Common myeloid progenitor, CD34-positive (primary cell): Measurements from ENCODE around the gene ESF1.

Source experiments
- CTCF ChIA-PET: fragments of 350-600 bp; sonication (Branson Sonifier 250); formaldehyde crosslinking; loops from one replicate; lab custom pipeline; 2021; ENCODE audit warnings: antibody characterized with exemption; lab: Charles Lee
- POLR2A ChIA-PET: fragments of 350-600 bp; sonication (Branson Sonifier 250); formaldehyde crosslinking; loops from one replicate; lab custom pipeline; 2021; ENCODE audit warnings: antibody characterized with exemption; lab: Charles Lee
- DNase-seq, 3 donors: peaks; one replicate each; pipeline versions ENCODE4 v3.0.0 to v3.0.0-alpha.2; 2013
- H3K27ac ChIP-seq, 2 experiments: 1 replicate in 1 of 2; 2 replicates in 1 of 2; pipeline ENCODE4 v1.7.0; 2013; ENCODE audit warnings: inconsistent platforms in 2 of 2, low read length in 2 of 2, mild to moderate bottlenecking in 2 of 2, low read depth in 1 of 2, moderate library complexity in 1 of 2; ENCODE audit not compliant: severe bottlenecking in 2 of 2, insufficient read depth in 1 of 2, poor library complexity in 1 of 2
- H3K27me3 ChIP-seq, 5 experiments: replicated peaks in 2 of 5; 1 replicate in 3 of 5; 2 replicates in 2 of 5; pipeline versions ENCODE4 v1.6.1 to v1.7.0; 2013; ENCODE audit warnings: low read length in 4 of 5, mild to moderate bottlenecking in 2 of 5, moderate library complexity in 2 of 5, inconsistent platforms in 1 of 5; ENCODE audit not compliant: insufficient read depth in 5 of 5, control insufficient read depth in 4 of 5
- H3K36me3 ChIP-seq, 4 experiments: 1 replicate in 2 of 4; 2 replicates in 2 of 4; pipeline versions ENCODE4 v1.6.1 to v1.7.0; 2013; ENCODE audit warnings: low read length in 3 of 4, control low read depth in 1 of 4, mild to moderate bottlenecking in 1 of 4; ENCODE audit not compliant: control insufficient read depth in 4 of 4, insufficient read depth in 4 of 4
- H3K4me1 ChIP-seq, 4 experiments: 1 replicate in 3 of 4; 2 replicates in 1 of 4; pipeline versions ENCODE4 v1.6.1 to v1.7.1; 2013; ENCODE audit warnings: low read length in 3 of 4, mild to moderate bottlenecking in 3 of 4, control low read depth in 1 of 4, inconsistent platforms in 1 of 4, moderate library complexity in 1 of 4; ENCODE audit not compliant: control insufficient read depth in 4 of 4, insufficient read depth in 4 of 4; ENCODE audit errors: control extremely low read depth in 1 of 4
- H3K4me3 ChIP-seq, 7 experiments: 1 replicate in 4 of 7; 2 replicates in 3 of 7; pipeline versions ENCODE4 v1.5.1 to v1.7.0; 2013; ENCODE audit warnings: mild to moderate bottlenecking in 7 of 7, low read length in 6 of 7, moderate library complexity in 6 of 7, inconsistent platforms in 2 of 7, low read depth in 2 of 7, control low read depth in 1 of 7; ENCODE audit not compliant: insufficient read depth in 4 of 7, control insufficient read depth in 1 of 7; ENCODE audit errors: extremely low read depth in 1 of 7
- H3K9me3 ChIP-seq, 5 experiments: 1 replicate in 4 of 5; 2 replicates in 1 of 5; pipeline versions ENCODE4 v1.6.1 to v1.7.1; 2013; ENCODE audit warnings: low read length in 4 of 5, mild to moderate bottlenecking in 2 of 5, inconsistent platforms in 1 of 5, low read depth in 1 of 5, moderate library complexity in 1 of 5; ENCODE audit not compliant: control insufficient read depth in 4 of 5, insufficient read depth in 2 of 5; ENCODE audit errors: control extremely low read depth in 1 of 5
- WGBS: methylation state at CpG from one replicate; pipeline ENCODE4 v1.1.5; 2013; ENCODE audit not compliant: insufficient coverage; 5-methylcytosine and 5-hydroxymethylcytosine counted together

ESF1 gene

GRCh38 chr20:13778827-13779226, 5.9 kb downstream of the ESF1 start:
- Histone ChIP-seq H3K9me3 (no peaks in the 10 kb centered on the region), H3K4me3 (no peak overlapping the region), H3K27me3 (no peaks in the 10 kb centered on the region), H3K36me3 (peaks cover 13 to 58% (median 38%) of the 10 kb centered on the region in 4 experiments), H3K4me1 (peaks cover 0 to 7% (median 5%) of the 10 kb centered on the region in 4 experiments), H3K27ac (no peak overlapping the region)
- WGBS = 71% methylated on average over 1 of the region's 3 CpGs
- POLR2A ChIA-PET = no interaction called here
- DNase-seq = no peak
- CTCF ChIA-PET = interaction anchor here (1.3 kb wide), 1 partner anchor 12 kb away, joined by 3 read pairs; no protein-coding TSS in a partner anchor

- 89% methylated on average over 2 of the region's 4 CpGs for WGBS
- Histone ChIP-seq H3K27me3 (no peaks in the 10 kb centered on the region), H3K9me3 (no peaks in the 10 kb centered on the region), H3K36me3 (peaks cover 10 to 64% (median 40%) of the 10 kb centered on the region in 4 experiments), H3K4me3 (no peak overlapping the region), H3K4me1 (no peaks in the 10 kb centered on the region), H3K27ac (peak overlapping the region in 1 of 2 experiments; percentile 4)
- ChIA-PET POLR2A (interaction anchor here (0.6 kb wide), 1 partner anchor 797 kb away, joined by 3 read pairs; no protein-coding TSS in a partner anchor), CTCF (interaction anchor here (1.1 to 1.6 kb wide), 2 partner anchors 11 to 12 kb away, joined by 4 to 7 read pairs; no protein-coding TSS in a partner anchor)
- no peak for DNase-seq
Measured at GRCh38 chr20:13777171-13777601, 7.5 kb downstream of the ESF1 start.

- Histone ChIP-seq H3K9me3 (no peaks in the 10 kb centered on the region), H3K27me3 (no peaks in the 10 kb centered on the region), H3K36me3 (peaks cover 10 to 65% (median 32%) of the 10 kb centered on the region in 4 experiments), H3K4me1 (no peaks in the 10 kb centered on the region), H3K27ac (no peak overlapping the region), H3K4me3 (no peak overlapping the region)
- CTCF ChIA-PET = interaction anchor here (1.1 to 2.6 kb wide), 4 partner anchors 9 to 18 kb away, joined by 4 to 7 read pairs (median 4); partner anchors contain the start of genes ESF1 and NDUFAF5
- POLR2A ChIA-PET = no interaction called here
- no peak for DNase-seq
- WGBS = 100% methylated on average over 3 of the region's 4 CpGs
Measured at GRCh38 chr20:13775867-13776266, 8.9 kb downstream of the ESF1 start.

- H3K4me1 ChIP-seq = no peaks in the 10 kb centered on the region
- no CpG with 5 or more reads among the region's 4 CpGs for WGBS
- H3K36me3 ChIP-seq = peaks cover 11 to 71% (median 42%) of the 10 kb centered on the region in 4 experiments
- H3K27ac ChIP-seq = no peak overlapping the region
- peaks cover 0 to 2% (median 0%) of the 10 kb centered on the region in 5 experiments for H3K9me3 ChIP-seq
- H3K4me3 ChIP-seq = no peak overlapping the region
- no peak for DNase-seq
- POLR2A ChIA-PET = no interaction called here
- H3K27me3 ChIP-seq = no peaks in the 10 kb centered on the region
- CTCF ChIA-PET = interaction anchor here (0.6 to 3.2 kb wide), 7 partner anchors 9 to 1208 kb away, joined by 3 to 14 read pairs (median 8); partner anchors contain the start of genes ESF1 and NDUFAF5
Measured at GRCh38 chr20:13772529-13772928, 12.2 kb downstream of the ESF1 start.

GRCh38 chr20:13771853-13772453, 12.8 kb downstream of the ESF1 start:
- ChIA-PET POLR2A (interaction anchor here (0.6 kb wide), 1 partner anchor 12 kb away, joined by 3 read pairs; no protein-coding TSS in a partner anchor), CTCF (interaction anchor here (0.7 to 3.2 kb wide), 11 partner anchors 9 to 847 kb away, joined by 3 to 14 read pairs (median 4); partner anchors contain the start of genes ESF1 and NDUFAF5)
- Histone ChIP-seq H3K36me3 (peaks cover 11 to 71% (median 45%) of the 10 kb centered on the region in 4 experiments), H3K27ac (no peak overlapping the region), H3K27me3 (no peaks in the 10 kb centered on the region), H3K9me3 (peaks cover 0 to 5% (median 0%) of the 10 kb centered on the region in 5 experiments), H3K4me3 (no peak overlapping the region), H3K4me1 (no peaks in the 10 kb centered on the region)
- peak; percentile 17 to 42 (median 39) for DNase-seq
- WGBS = no CpG with 5 or more reads among the region's 4 CpGs

- no peak for DNase-seq
- POLR2A ChIA-PET = no interaction called here
- H3K27me3 ChIP-seq = no peaks in the 10 kb centered on the region
- H3K4me3 ChIP-seq = no peak overlapping the region
- H3K4me1 ChIP-seq = no peaks in the 10 kb centered on the region
- WGBS = 100% methylated on average over 5 of the region's 5 CpGs
- H3K27ac ChIP-seq = peak overlapping the region in 1 of 2 experiments; percentile 3
- peaks cover 0 to 16% (median 6%) of the 10 kb centered on the region in 5 experiments for H3K9me3 ChIP-seq
- CTCF ChIA-PET = interaction anchor here (1.0 to 3.2 kb wide), 3 partner anchors 14 to 159 kb away, joined by 4 to 14 read pairs (median 5); partner anchors contain the start of genes ESF1 and NDUFAF5
- H3K36me3 ChIP-seq = peaks cover 25 to 73% (median 52%) of the 10 kb centered on the region in 4 experiments
Measured at GRCh38 chr20:13770141-13770540, 14.6 kb downstream of the ESF1 start.
